Omental fat pad (tissue), 4 donors: ENCODE measurements around the gene ABCC1. TPM values are rescaled to one million over a fixed set of nuclear protein-coding genes. Genes with fewer than 3 reads are reported as not detected.
"Not testable (repeated sequence)": the region's sequence is repeated elsewhere in the genome, so short reads cannot be mapped to it uniquely, and the experiment has no call there.

Experiments
- ATAC-seq: fragments of 150-250 bp; one replicate; pipeline ENCODE4 v1.9.1; 2016; ENCODE audit warnings: mild to moderate bottlenecking, moderate library complexity; ENCODE audit not compliant: low FRiP score
- DNase-seq: peaks from one replicate; pipeline ENCODE4 v3.0.0-alpha.2; 2019; ENCODE audit warnings: low spot score
- CTCF ChIP-seq, 3 donors: fragments of 450-650 bp; IDR thresholded peaks; one replicate each; pipeline ENCODE4 v1.5.1; 2016 to 2017; ENCODE audit warnings: antibody characterized with exemption in 3 of 3, mild to moderate bottlenecking in 3 of 3, moderate library complexity in 2 of 3
- total RNA-seq, 4 donors: library from RNA; depleted of rRNA; stranded (reverse); fragments of >200 nt; gene quantifications; one replicate each; pipeline ENCODE4 v1.1.0, GENCODE V29; 2016

ABCC1 gene
- total RNA-seq, 4 donors from 2014 or later = 21.8 to 53.2 (median 36.3) TPM

GRCh38 chr16:15952265-15952711 lies 2.9 kb downstream of the ABCC1 start:
- TF ChIP-seq CTCF (IDR thresholded peaks at IDR 0.05) = no peak
- no peak for ATAC-seq

GRCh38 chr16:15953477-15953876 lies 4.1 kb downstream of the ABCC1 start:
- TF ChIP-seq CTCF (IDR thresholded peaks at IDR 0.05) = no peak

More at GRCh38 chr16:15952265-15952711, 2.9 kb downstream of the ABCC1 start:
- DNase-seq = no peak

GRCh38 chr16:15953929-15954813 lies 4.8 kb downstream of the ABCC1 start:
- TF ChIP-seq CTCF (IDR thresholded peaks at IDR 0.05) = no peak
- no peak for ATAC-seq
- no peak for DNase-seq

More at GRCh38 chr16:15953477-15953876, 4.1 kb downstream of the ABCC1 start:
- no peak for ATAC-seq
- DNase-seq = no peak

GRCh38 chr16:15954814-15955151 lies 5.4 kb downstream of the ABCC1 start:
- TF ChIP-seq CTCF (IDR thresholded peaks at IDR 0.05) = no peak
- no peak for ATAC-seq
- no peak for DNase-seq

GRCh38 chr16:15955425-15955824 lies 6.0 kb downstream of the ABCC1 start:
- DNase-seq (no peak), ATAC-seq (no peak)
- TF ChIP-seq CTCF (IDR thresholded peaks at IDR 0.05) = no peak

GRCh38 chr16:15956106-15956505 lies 6.7 kb downstream of the ABCC1 start:
- not testable (repeated sequence) for ATAC-seq, DNase-seq

GRCh38 chr16:15958703-15959348 lies 9.4 kb downstream of the ABCC1 start:
- DNase-seq (no peak), ATAC-seq (no peak)
- TF ChIP-seq CTCF (IDR thresholded peaks at IDR 0.05) = no peak
